ENCODE results near the gene DGKE. TPM values are rescaled to one million over a fixed set of nuclear protein-coding genes. Genes with fewer than 3 reads are reported as not detected.
A peak's percentile ranks its signal among the peaks of the same experiment; 100 is the strongest.

DGKE gene
- total and polyA plus RNA-seq, 2 of the 13 experiments (the other 11 are each of a cell fraction or from before 2014, with no cell fraction given): 3.2 to 5.3 TPM

DNA sequence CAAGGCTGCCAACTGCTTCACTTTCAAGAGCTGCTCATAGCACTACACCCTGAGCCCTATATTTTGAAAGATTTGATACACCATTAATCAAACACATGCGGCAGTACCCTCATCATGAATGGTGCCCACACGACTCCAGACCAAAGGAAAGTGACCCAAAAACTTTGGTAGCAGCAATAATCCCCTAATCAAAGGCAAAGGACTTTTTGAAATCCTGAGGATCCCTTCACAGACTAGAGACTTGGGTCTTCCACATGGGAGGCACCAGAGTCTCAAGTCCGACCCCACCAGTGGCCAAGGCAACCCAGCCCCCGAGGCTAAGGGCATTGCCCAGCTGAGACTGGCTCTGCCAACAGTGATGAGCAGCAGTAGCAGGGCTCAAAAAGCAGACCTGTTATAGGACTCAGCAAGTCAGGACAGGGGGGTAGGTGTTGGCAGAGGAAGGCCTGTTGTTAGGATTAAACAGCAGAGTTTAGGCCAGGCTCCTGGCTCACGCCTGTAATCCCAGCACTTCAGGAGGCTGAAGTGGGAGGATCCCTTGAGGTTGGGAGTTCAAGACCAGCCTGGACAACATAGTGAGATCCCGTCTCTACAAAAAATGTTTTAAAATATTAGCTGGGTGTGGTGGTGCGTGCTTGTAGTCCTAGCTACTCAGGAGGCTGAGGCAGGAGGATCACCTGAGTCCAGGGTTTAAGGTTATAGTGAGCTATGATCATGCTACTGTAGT lies 76.7 kb downstream of the DGKE start:
- peaks cover 49% of the 10 kb centered on the region for H3K79me2 ChIP-seq (ENCODE audit: insufficient read depth, low read length)
- peaks cover 19% of the 10 kb centered on the region for H4K20me1 ChIP-seq (ENCODE audit: insufficient read depth, low read length)
- H3K4me1 ChIP-seq (ENCODE audit: insufficient read depth, low read length): peaks cover 46% of the 10 kb centered on the region
- peak overlapping the region; percentile 69 for H3K4me2 ChIP-seq (ENCODE audit: low read depth, low read length)
- peak overlapping the region; percentile 37; the same call in 1 of the 2 replicates for H3K9ac ChIP-seq (ENCODE audit: insufficient read depth, low read depth, low read length)
- ATAC-seq (no peak), DNase-seq (ENCODE audit: low spot score) (no peak), FAIRE-seq (no peak)
- H3K4me3 ChIP-seq (replicated peaks in 1 of 3; ENCODE audit: insufficient read depth in 1 of 3, low read depth in 2 of 3, low read length in 3 of 3): peak overlapping the region in 2 of 3 experiments; percentile 17 to 50; a peak in 2 of 6 replicates
- no TSS peak for BruUV-seq (replicated peaks)
- in situ Hi-C loops (cut with HindIII; ENCODE audit: extremely low pct_ligation_motif_present, low pct_unique_long_range_greater_than_20kb): no loop called here
- intact Hi-C loops (cut with micrococcal nuclease; ENCODE audit: unreplicated experiment): no loop called here
- H2AFZ ChIP-seq (ENCODE audit: low read length): no peak overlapping the region
- ChIA-PET CTCF (ENCODE audit: low intra/inter-chr PET ratio, low total read pairs) (no interaction called here), POLR2A (interaction anchor here (1.7 kb wide), 1 partner anchor 9 kb away, joined by 4 read pairs; no protein-coding TSS in a partner anchor)
- 81% methylated on average over 5 of the region's 7 CpGs for WGBS (ENCODE audit: low lambda C conversion rate)
- no peaks in the 10 kb centered on the region; a peak in 1 of 5 replicates for H3K27me3 ChIP-seq (ENCODE audit: control insufficient read depth in 1 of 2, insufficient read depth in 2 of 2, low read length in 2 of 2)
- peak overlapping the region; percentile 52 for H3K27ac ChIP-seq (ENCODE audit: extremely low read length, insufficient read depth, low read length)
- peaks cover 19 to 35% of the 10 kb centered on the region in 2 experiments for H3K36me3 ChIP-seq (replicated peaks in 1 of 2; ENCODE audit: control insufficient read depth in 1 of 2, insufficient read depth in 2 of 2, low read length in 2 of 2)
- H3K9me3 ChIP-seq (ENCODE audit: low read length): no peaks in the 10 kb centered on the region
- TF ChIP-seq LCORL (IDR thresholded peaks at IDR 0.05) (no peak), LCORL (CRISPR knock-in tag; IDR thresholded peaks at IDR 0.05) (no peak), FOXC1 (CRISPR knock-in tag; IDR thresholded peaks at IDR 0.05; ENCODE audit: borderline replicate concordance) (no peak), ZNF121 (CRISPR knock-in tag; IDR thresholded peaks at IDR 0.05) (peak; percentile 88), ZNF367 (CRISPR knock-in tag; IDR thresholded peaks at IDR 0.05; ENCODE audit: borderline replicate concordance) (no peak), ZNF816 (CRISPR knock-in tag; IDR thresholded peaks at IDR 0.05; ENCODE audit: borderline replicate concordance) (no peak), EZH2 (conservative IDR thresholded peaks at IDR 0.05; ENCODE audit: low read depth, low read length) (no peak), KLF9 (CRISPR knock-in tag; IDR thresholded peaks at IDR 0.05; ENCODE audit: low read depth) (no peak)
- TF ChIP-seq, protein P1, sequence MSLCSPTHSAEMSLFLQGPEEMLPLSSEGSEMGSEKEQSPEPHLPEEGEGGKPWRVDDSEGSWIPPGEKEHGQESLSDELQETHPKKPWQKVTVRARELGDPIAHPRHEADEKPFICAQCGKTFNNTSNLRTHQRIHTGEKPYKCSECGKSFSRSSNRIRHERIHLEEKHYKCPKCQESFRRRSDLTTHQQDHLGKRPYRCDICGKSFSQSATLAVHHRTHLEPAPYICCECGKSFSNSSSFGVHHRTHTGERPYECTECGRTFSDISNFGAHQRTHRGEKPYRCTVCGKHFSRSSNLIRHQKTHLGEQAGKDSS (CRISPR knock-in tag; IDR thresholded peaks at IDR 0.05; ENCODE audit: borderline replicate concordance, low read depth): no peak
- TF ChIP-seq, protein P2, sequence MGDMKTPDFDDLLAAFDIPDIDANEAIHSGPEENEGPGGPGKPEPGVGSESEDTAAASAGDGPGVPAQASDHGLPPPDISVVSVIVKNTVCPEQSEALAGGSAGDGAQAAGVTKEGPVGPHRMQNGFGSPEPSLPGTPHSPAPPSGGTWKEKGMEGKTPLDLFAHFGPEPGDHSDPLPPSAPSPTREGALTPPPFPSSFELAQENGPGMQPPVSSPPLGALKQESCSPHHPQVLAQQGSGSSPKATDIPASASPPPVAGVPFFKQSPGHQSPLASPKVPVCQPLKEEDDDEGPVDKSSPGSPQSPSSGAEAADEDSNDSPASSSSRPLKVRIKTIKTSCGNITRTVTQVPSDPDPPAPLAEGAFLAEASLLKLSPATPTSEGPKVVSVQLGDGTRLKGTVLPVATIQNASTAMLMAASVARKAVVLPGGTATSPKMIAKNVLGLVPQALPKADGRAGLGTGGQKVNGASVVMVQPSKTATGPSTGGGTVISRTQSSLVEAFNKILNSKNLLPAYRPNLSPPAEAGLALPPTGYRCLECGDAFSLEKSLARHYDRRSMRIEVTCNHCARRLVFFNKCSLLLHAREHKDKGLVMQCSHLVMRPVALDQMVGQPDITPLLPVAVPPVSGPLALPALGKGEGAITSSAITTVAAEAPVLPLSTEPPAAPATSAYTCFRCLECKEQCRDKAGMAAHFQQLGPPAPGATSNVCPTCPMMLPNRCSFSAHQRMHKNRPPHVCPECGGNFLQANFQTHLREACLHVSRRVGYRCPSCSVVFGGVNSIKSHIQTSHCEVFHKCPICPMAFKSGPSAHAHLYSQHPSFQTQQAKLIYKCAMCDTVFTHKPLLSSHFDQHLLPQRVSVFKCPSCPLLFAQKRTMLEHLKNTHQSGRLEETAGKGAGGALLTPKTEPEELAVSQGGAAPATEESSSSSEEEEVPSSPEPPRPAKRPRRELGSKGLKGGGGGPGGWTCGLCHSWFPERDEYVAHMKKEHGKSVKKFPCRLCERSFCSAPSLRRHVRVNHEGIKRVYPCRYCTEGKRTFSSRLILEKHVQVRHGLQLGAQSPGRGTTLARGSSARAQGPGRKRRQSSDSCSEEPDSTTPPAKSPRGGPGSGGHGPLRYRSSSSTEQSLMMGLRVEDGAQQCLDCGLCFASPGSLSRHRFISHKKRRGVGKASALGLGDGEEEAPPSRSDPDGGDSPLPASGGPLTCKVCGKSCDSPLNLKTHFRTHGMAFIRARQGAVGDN (CRISPR knock-in tag; IDR thresholded peaks at IDR 0.05): peak; percentile 61; the same call in 1 of the 2 replicates
- TF ChIP-seq, protein P3, sequence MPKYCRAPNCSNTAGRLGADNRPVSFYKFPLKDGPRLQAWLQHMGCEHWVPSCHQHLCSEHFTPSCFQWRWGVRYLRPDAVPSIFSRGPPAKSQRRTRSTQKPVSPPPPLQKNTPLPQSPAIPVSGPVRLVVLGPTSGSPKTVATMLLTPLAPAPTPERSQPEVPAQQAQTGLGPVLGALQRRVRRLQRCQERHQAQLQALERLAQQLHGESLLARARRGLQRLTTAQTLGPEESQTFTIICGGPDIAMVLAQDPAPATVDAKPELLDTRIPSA (CRISPR knock-in tag; IDR thresholded peaks at IDR 0.05; ENCODE audit: borderline replicate concordance): no peak
- TF ChIP-seq, protein P4, sequence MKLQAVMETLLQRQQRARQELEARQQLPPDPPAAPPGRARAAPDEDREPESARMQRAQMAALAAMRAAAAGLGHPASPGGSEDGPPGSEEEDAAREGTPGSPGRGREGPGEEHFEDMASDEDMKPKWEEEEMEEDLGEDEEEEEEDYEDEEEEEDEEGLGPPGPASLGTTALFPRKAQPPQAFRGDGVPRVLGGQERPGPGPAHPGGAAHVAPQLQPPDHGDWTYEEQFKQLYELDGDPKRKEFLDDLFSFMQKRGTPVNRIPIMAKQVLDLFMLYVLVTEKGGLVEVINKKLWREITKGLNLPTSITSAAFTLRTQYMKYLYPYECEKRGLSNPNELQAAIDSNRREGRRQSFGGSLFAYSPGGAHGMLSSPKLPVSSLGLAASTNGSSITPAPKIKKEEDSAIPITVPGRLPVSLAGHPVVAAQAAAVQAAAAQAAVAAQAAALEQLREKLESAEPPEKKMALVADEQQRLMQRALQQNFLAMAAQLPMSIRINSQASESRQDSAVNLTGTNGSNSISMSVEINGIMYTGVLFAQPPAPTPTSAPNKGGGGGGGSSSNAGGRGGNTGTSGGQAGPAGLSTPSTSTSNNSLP (IDR thresholded peaks at IDR 0.05; ENCODE audit: low read depth, low read length): no peak
- TF ChIP-seq, protein P5, sequence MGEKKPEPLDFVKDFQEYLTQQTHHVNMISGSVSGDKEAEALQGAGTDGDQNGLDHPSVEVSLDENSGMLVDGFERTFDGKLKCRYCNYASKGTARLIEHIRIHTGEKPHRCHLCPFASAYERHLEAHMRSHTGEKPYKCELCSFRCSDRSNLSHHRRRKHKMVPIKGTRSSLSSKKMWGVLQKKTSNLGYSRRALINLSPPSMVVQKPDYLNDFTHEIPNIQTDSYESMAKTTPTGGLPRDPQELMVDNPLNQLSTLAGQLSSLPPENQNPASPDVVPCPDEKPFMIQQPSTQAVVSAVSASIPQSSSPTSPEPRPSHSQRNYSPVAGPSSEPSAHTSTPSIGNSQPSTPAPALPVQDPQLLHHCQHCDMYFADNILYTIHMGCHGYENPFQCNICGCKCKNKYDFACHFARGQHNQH (CRISPR knock-in tag; IDR thresholded peaks at IDR 0.05): no peak
- TF ChIP-seq, protein P6, sequence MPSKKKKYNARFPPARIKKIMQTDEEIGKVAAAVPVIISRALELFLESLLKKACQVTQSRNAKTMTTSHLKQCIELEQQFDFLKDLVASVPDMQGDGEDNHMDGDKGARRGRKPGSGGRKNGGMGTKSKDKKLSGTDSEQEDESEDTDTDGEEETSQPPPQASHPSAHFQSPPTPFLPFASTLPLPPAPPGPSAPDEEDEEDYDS (CRISPR knock-in tag; IDR thresholded peaks at IDR 0.05): no peak; the same call in 1 of the 2 replicates

Measured in HepG2 (cell line).